Endothelial cell of umbilical vein (primary cell): ENCODE data around the gene PRDM16. TPM values are rescaled to one million over a fixed set of nuclear protein-coding genes. Genes with fewer than 3 reads are reported as not detected.

Source experiments
- BruUV-seq: library from RNA; stranded (reverse); fragments of 400-500 nt; replicated peaks from 2 replicates; lab custom pipeline; 2021; lab: Mats Ljungman, UMichigan
- CTCF ChIA-PET: fragments of 300-600, 350-600 bp; sonication (Branson Sonifier 250); formaldehyde crosslinking; loops from one replicate; lab custom pipeline; 2021; ENCODE audit warnings: antibody characterized with exemption, inconsistent platforms; lab: Charles Lee
- POLR2A ChIA-PET: fragments of 300-600, 350-600 bp; sonication (Branson Sonifier 250); formaldehyde crosslinking; loops from one replicate; lab custom pipeline; 2021; ENCODE audit warnings: antibody characterized with exemption, inconsistent platforms; lab: Charles Lee
- DNase-seq: peaks from one replicate; pipeline ENCODE4 v3.0.0-alpha.2; 2011; ENCODE audit warnings: low read depth, low spot score
- FAIRE-seq: peaks from 2 replicates; lab custom pipeline; 2011; peaks lifted over from hg19 to GRCh38; lab: Jason Lieb, UNC
- H2AFZ ChIP-seq: 2 replicates; pipeline ENCODE4 v1.6.0; 2012; ENCODE audit warnings: low read depth, low read length, control low read depth, inconsistent platforms
- H3K27ac ChIP-seq: 2 replicates; pipeline ENCODE4 v1.5.1; 2011; ENCODE audit warnings: low read depth, mild to moderate bottlenecking, control low read depth, low read length, moderate library complexity; ENCODE audit not compliant: insufficient read depth
- H3K27me3 ChIP-seq, 2 experiments: 2 replicates each; pipeline versions ENCODE4 v1.6.0 to v1.6.1; 2011; ENCODE audit warnings: low read length in 2 of 2, mixed read lengths in 1 of 2; ENCODE audit not compliant: control insufficient read depth in 2 of 2, insufficient read depth in 2 of 2
- H3K36me3 ChIP-seq, 2 experiments: 2 replicates in 1 of 2; 3 replicates in 1 of 2; pipeline ENCODE4 v1.5.1; 2011; ENCODE audit warnings: low read length in 2 of 2, mild to moderate bottlenecking in 1 of 2, moderate library complexity in 1 of 2; ENCODE audit not compliant: control insufficient read depth in 2 of 2, insufficient read depth in 2 of 2; ENCODE audit errors: extremely low read depth in 1 of 2
- H3K4me1 ChIP-seq: 3 replicates; pipeline ENCODE4 v1.5.1; 2011; ENCODE audit warnings: mild to moderate bottlenecking, low read length; ENCODE audit not compliant: control insufficient read depth, insufficient read depth; ENCODE audit errors: extremely low read depth
- H3K4me2 ChIP-seq: 2 replicates; pipeline ENCODE4 v1.6.1; 2011; ENCODE audit warnings: low read length, control low read depth, mixed read lengths; ENCODE audit not compliant: insufficient read depth
- H3K4me3 ChIP-seq, 3 experiments: fragments of 200-600 bp in 1 of 3; sonication (generic), shearing (Covaris generic) in 1 of 3; replicated peaks in 1 of 3; 2 replicates each; pipeline ENCODE4 v1.5.1; 2011 to 2016; ENCODE audit warnings: control low read depth in 3 of 3, low read length in 3 of 3, mild to moderate bottlenecking in 2 of 3, inconsistent platforms in 1 of 3, low read depth in 1 of 3, moderate library complexity in 1 of 3; ENCODE audit not compliant: insufficient read depth in 1 of 3
- H3K79me2 ChIP-seq: 2 replicates; pipeline ENCODE4 v1.6.0; 2012; ENCODE audit warnings: low read length, inconsistent platforms; ENCODE audit not compliant: control insufficient read depth, insufficient read depth
- H3K9ac ChIP-seq: replicated peaks from 2 replicates; pipeline ENCODE3; 2011; ENCODE audit warnings: low read length, control low read depth; ENCODE audit not compliant: insufficient read depth; ENCODE audit errors: extremely low read depth
- H3K9me1 ChIP-seq: replicated peaks from 3 replicates; pipeline ENCODE4 v1.6.0; 2011; ENCODE audit warnings: mild to moderate bottlenecking, low read length; ENCODE audit not compliant: control insufficient read depth, insufficient read depth; ENCODE audit errors: extremely low read depth
- H3K9me3 ChIP-seq: replicated peaks from 2 replicates; pipeline ENCODE4 v1.5.1; 2012; ENCODE audit warnings: low read length, inconsistent platforms; ENCODE audit not compliant: control insufficient read depth, insufficient read depth
- H4K20me1 ChIP-seq: replicated peaks from 2 replicates; pipeline ENCODE3; 2011; ENCODE audit warnings: mild to moderate bottlenecking, low read length; ENCODE audit not compliant: control insufficient read depth, insufficient read depth; ENCODE audit errors: extremely low read depth
- CTCF ChIP-seq, 2 donors: IDR thresholded peaks; 1 replicate in 1 of 2; 2 replicates in 1 of 2; pipeline ENCODE4 v1.5.1; 2011; ENCODE audit warnings: low read length in 2 of 2, mild to moderate bottlenecking in 2 of 2, moderate library complexity in 2 of 2, control low read depth in 1 of 2, inconsistent platforms in 1 of 2, low read depth in 1 of 2; ENCODE audit not compliant: insufficient read depth in 1 of 2; ENCODE audit errors: extremely low read depth in 1 of 2
- EZH2 ChIP-seq: IDR thresholded peaks from 2 replicates; pipeline ENCODE4 v1.6.1; 2012; ENCODE audit warnings: borderline replicate concordance, low read depth, mild to moderate bottlenecking, moderate library complexity, low read length, inconsistent platforms; ENCODE audit not compliant: severe bottlenecking
- FOS ChIP-seq: IDR thresholded peaks from 2 replicates; pipeline ENCODE4 v1.6.1; 2011; ENCODE audit warnings: mild to moderate bottlenecking, low read length, moderate library complexity, borderline replicate concordance; ENCODE audit not compliant: insufficient read depth
- GATA2 ChIP-seq: IDR thresholded peaks from 2 replicates; pipeline ENCODE4 v1.7.0; 2011; ENCODE audit warnings: low read depth, mild to moderate bottlenecking, moderate library complexity, mixed read lengths, low read length; ENCODE audit not compliant: insufficient read length, insufficient read depth
- JUN ChIP-seq: IDR thresholded peaks from 2 replicates; pipeline ENCODE4 v1.6.1; 2011; ENCODE audit warnings: borderline replicate concordance, low read depth; ENCODE audit not compliant: insufficient read length, insufficient read depth
- MAX ChIP-seq: IDR thresholded peaks from 2 replicates; pipeline ENCODE4 v1.6.1; 2011; ENCODE audit not compliant: insufficient read depth, insufficient read length
- MYC ChIP-seq: IDR thresholded peaks from one replicate; pipeline ENCODE4 v1.6.1; 2011; ENCODE audit warnings: mild to moderate bottlenecking, low read depth, low read length
- POLR2A ChIP-seq: IDR thresholded peaks from 2 replicates; pipeline ENCODE4 v1.6.1; 2012; ENCODE audit warnings: low read depth, mild to moderate bottlenecking, control low read depth, low read length
- POLR2AphosphoS5 ChIP-seq: IDR thresholded peaks from 2 replicates; pipeline ENCODE4 v1.6.1; 2012; ENCODE audit warnings: low read depth, mild to moderate bottlenecking, control low read depth, low read length, moderate library complexity; ENCODE audit not compliant: insufficient read depth
- dilution Hi-C: fragments of 300-500 bp; cut with MboI; formaldehyde crosslinking; loops from one replicate; pipeline ENCODE4 v1.15.0; 2019; ENCODE audit warnings: low sequenced_read_pairs; ENCODE audit not compliant: extremely low pct_ligation_motif_present
- intact Hi-C: fragments of 100-400 bp; cut with micrococcal nuclease; formaldehyde crosslinking; loops from one replicate; pipeline ENCODE4 v1.10.0; 2022
- polyA plus RNA-seq, 4 experiments: library from polyadenylated mRNA; depleted of rRNA in 3 of 4; stranded (reverse) in 3 of 4; unstranded in 1 of 4; fragments of >200 nt; gene quantifications; 2 replicates each; pipeline versions ENCODE4 v1.2.1 to v1.2.3, GENCODE V29; 2011 to 2012; ENCODE audit warnings: missing spikeins in 1 of 4
- total RNA-seq: library from RNA; stranded (reverse); gene quantifications from 2 replicates; pipeline ENCODE4 v1.2.3, GENCODE V29; 2021

PRDM16 gene
- total and polyA plus RNA-seq, 2 donors (not counting 3 experiments of a cell fraction or from before 2014, with no cell fraction given), result not detected

- H4K20me1 ChIP-seq, result no peaks in the 10 kb centered on the region
- H3K79me2 ChIP-seq, result no peaks in the 10 kb centered on the region
- TF ChIP-seq MYC, result no peak
- TF ChIP-seq POLR2AphosphoS5, result no peak
- no peak for TF ChIP-seq EZH2
- no peak for TF ChIP-seq FOS
- no peak for TF ChIP-seq GATA2
- no peak for TF ChIP-seq JUN
- TF ChIP-seq CTCF (IDR thresholded peaks at IDR 0.05; ENCODE audit: extremely low read depth in 1 of 2, insufficient read depth in 1 of 2, low read depth in 1 of 2, low read length in 2 of 2), result no peak
- TF ChIP-seq MAX, result no peak
- TF ChIP-seq POLR2A, result no peak
- no peaks in the 10 kb centered on the region for H3K9me3 ChIP-seq
- H3K9me1 ChIP-seq, result no peaks in the 10 kb centered on the region
- no peaks in the 10 kb centered on the region for H3K27me3 ChIP-seq
- FAIRE-seq (no peak), DNase-seq (no peak)
- no peaks in the 10 kb centered on the region for H3K4me1 ChIP-seq
- no peak overlapping the region for H2AFZ ChIP-seq
- no peak overlapping the region for H3K9ac ChIP-seq
- H3K4me2 ChIP-seq, result no peak overlapping the region
- dilution Hi-C loops, result no loop called here
- H3K4me3 ChIP-seq, result no peak overlapping the region
- POLR2A ChIA-PET, result no interaction called here
- intact Hi-C loops, result loop anchor here (10.0 kb wide), 1 partner anchor 1234 kb away; the partner anchor contains the start of gene FAAP20
- CTCF ChIA-PET, result no interaction called here
- no peaks in the 10 kb centered on the region for H3K36me3 ChIP-seq
- H3K27ac ChIP-seq, result no peak overlapping the region
- no TSS peak for BruUV-seq
Measured at GRCh38 chr1:3428899-3429298, 359.9 kb downstream of the PRDM16 start.
